K562 (cell line): Measurements from ENCODE around the gene ENTPD8.

Experiments
- CBX1 ChIP-seq: sonication (generic); IDR thresholded peaks from 2 replicates; pipeline ENCODE4 v1.6.1; 2016; ENCODE audit warnings: antibody characterized with exemption, low read depth, mild to moderate bottlenecking
- CC2D1A ChIP-seq: fragments of 450-650 bp; IDR thresholded peaks from 2 replicates; pipeline ENCODE4 v1.6.1; 2017; ENCODE audit warnings: mild to moderate bottlenecking
- ILF3 ChIP-seq: fragments of 450-650 bp; IDR thresholded peaks from 2 replicates; pipeline ENCODE4 v1.6.1; 2018; ENCODE audit warnings: antibody characterized with exemption, mild to moderate bottlenecking, moderate library complexity, borderline replicate concordance
- YY1 ChIP-seq, 3 experiments: IDR thresholded peaks; 2 replicates each; pipeline ENCODE4 v1.6.1; 2011; ENCODE audit warnings: low read length in 2 of 3, mild to moderate bottlenecking in 2 of 3, moderate library complexity in 2 of 3, borderline replicate concordance in 1 of 3, control low read depth in 1 of 3, low read depth in 1 of 3; ENCODE audit not compliant: insufficient read depth in 3 of 3, insufficient replicate concordance in 2 of 3, control insufficient read depth in 1 of 3, insufficient read length in 1 of 3; ENCODE audit errors: extremely low read depth in 1 of 3
- TF ChIP-seq, protein P1 (sequence below), 3 experiments: IDR thresholded peaks in 2 of 3; conservative IDR thresholded peaks in 1 of 3; 2 replicates each; pipeline ENCODE4 v1.5.1; 2011 to 2012; ENCODE audit warnings: low read length in 3 of 3, mild to moderate bottlenecking in 3 of 3, control low read depth in 2 of 3, improper control_type of control experiment in 1 of 3, inconsistent platforms in 1 of 3, low read depth in 1 of 3, mixed read lengths in 1 of 3, moderate library complexity in 1 of 3; ENCODE audit not compliant: insufficient read depth in 2 of 3
- TF ChIP-seq, protein P2 (sequence below): fragments of 250-450 bp; sonication (Bioruptor Pico); IDR thresholded peaks from 2 replicates; pipeline ENCODE4 v1.6.1; 2021; ENCODE audit warnings: mild to moderate bottlenecking
- TF ChIP-seq, protein P3 (sequence below): fragments of 200-800 bp; sonication (Bioruptor generic); IDR thresholded peaks from 2 replicates; pipeline ENCODE4 v1.6.1; 2016; ENCODE audit warnings: missing genetic modification characterization, missing compliant biosample characterization

DNA sequence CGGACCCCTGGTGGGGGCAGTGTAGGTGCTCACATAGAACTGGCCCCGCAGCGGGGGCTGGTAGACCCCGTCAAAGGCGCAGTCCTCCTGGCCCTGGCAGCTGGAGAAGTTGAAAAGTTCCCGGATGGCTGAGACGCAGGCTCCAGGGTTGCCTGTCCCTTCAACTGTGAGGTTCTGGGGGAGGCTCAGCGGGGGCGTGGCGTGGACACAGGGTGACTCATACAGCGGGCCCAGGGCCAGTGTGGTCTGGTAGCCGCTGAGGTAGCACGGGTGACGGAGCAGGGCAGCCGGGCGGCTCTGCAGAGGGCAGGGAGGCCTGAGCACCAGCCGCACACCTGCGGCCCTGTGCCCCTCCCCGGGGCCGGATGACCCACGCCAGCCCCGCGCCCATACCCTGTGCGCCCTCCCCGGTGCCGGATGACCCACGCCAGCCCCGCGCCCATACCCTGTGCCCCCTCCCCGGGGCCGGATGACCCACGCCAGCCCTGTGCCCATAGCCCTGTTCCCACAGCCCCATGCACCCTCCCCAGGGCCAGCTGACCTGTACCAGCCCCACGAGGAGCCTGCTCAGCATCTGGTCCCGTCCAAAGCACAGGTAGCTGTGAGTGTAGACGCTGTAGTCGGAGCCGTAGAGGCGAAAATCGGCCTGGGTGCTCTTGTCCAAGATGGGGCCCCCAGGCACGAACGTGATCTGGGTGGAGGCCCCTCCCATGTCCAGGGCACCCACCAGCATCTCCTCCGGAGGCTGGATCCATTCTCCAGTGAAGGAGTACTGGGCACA is 5.0 kb downstream of the ENTPD8 start:
- TF ChIP-seq CBX1 (no peak), ILF3 (no peak), YY1 (IDR thresholded peaks at IDR 0.05; ENCODE audit: borderline replicate concordance in 1 of 3, control insufficient read depth in 1 of 3, extremely low read depth in 1 of 3, insufficient read depth in 3 of 3, insufficient read length in 1 of 3, insufficient replicate concordance in 2 of 3, low read depth in 1 of 3, low read length in 2 of 3) (no peak), CC2D1A (no peak)
- TF ChIP-seq, protein P1, sequence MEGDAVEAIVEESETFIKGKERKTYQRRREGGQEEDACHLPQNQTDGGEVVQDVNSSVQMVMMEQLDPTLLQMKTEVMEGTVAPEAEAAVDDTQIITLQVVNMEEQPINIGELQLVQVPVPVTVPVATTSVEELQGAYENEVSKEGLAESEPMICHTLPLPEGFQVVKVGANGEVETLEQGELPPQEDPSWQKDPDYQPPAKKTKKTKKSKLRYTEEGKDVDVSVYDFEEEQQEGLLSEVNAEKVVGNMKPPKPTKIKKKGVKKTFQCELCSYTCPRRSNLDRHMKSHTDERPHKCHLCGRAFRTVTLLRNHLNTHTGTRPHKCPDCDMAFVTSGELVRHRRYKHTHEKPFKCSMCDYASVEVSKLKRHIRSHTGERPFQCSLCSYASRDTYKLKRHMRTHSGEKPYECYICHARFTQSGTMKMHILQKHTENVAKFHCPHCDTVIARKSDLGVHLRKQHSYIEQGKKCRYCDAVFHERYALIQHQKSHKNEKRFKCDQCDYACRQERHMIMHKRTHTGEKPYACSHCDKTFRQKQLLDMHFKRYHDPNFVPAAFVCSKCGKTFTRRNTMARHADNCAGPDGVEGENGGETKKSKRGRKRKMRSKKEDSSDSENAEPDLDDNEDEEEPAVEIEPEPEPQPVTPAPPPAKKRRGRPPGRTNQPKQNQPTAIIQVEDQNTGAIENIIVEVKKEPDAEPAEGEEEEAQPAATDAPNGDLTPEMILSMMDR (IDR thresholded peaks at IDR 0.05 in 2 of 3, conservative IDR thresholded peaks at IDR 0.05 in 1 of 3; ENCODE audit: insufficient read depth in 2 of 3, low read depth in 1 of 3, low read length in 3 of 3), result no peak
- TF ChIP-seq, protein P2, sequence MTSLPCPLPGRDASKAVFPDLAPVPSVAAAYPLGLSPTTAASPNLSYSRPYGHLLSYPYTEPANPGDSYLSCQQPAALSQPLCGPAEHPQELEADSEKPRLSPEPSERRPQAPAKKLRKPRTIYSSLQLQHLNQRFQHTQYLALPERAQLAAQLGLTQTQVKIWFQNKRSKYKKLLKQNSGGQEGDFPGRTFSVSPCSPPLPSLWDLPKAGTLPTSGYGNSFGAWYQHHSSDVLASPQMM, result no peak
- TF ChIP-seq, protein P3, sequence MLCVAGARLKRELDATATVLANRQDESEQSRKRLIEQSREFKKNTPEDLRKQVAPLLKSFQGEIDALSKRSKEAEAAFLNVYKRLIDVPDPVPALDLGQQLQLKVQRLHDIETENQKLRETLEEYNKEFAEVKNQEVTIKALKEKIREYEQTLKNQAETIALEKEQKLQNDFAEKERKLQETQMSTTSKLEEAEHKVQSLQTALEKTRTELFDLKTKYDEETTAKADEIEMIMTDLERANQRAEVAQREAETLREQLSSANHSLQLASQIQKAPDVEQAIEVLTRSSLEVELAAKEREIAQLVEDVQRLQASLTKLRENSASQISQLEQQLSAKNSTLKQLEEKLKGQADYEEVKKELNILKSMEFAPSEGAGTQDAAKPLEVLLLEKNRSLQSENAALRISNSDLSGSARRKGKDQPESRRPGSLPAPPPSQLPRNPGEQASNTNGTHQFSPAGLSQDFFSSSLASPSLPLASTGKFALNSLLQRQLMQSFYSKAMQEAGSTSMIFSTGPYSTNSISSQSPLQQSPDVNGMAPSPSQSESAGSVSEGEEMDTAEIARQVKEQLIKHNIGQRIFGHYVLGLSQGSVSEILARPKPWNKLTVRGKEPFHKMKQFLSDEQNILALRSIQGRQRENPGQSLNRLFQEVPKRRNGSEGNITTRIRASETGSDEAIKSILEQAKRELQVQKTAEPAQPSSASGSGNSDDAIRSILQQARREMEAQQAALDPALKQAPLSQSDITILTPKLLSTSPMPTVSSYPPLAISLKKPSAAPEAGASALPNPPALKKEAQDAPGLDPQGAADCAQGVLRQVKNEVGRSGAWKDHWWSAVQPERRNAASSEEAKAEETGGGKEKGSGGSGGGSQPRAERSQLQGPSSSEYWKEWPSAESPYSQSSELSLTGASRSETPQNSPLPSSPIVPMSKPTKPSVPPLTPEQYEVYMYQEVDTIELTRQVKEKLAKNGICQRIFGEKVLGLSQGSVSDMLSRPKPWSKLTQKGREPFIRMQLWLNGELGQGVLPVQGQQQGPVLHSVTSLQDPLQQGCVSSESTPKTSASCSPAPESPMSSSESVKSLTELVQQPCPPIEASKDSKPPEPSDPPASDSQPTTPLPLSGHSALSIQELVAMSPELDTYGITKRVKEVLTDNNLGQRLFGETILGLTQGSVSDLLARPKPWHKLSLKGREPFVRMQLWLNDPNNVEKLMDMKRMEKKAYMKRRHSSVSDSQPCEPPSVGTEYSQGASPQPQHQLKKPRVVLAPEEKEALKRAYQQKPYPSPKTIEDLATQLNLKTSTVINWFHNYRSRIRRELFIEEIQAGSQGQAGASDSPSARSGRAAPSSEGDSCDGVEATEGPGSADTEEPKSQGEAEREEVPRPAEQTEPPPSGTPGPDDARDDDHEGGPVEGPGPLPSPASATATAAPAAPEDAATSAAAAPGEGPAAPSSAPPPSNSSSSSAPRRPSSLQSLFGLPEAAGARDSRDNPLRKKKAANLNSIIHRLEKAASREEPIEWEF (CRISPR knock-in tag), result no peak
